ENCODE results near the gene SLC13A5.

- TF ChIP-seq POLR2AphosphoS5 (IDR thresholded peaks at IDR 0.05) (no peak), EP300 (IDR thresholded peaks at IDR 0.05) (no peak), CTCF (IDR thresholded peaks at IDR 0.05) (no peak), POLR2A (IDR thresholded peaks at IDR 0.05) (no peak)
These were observed 42.2 kb downstream of the SLC13A5 start for GRCh38 chr17:6670999-6671398.
